DOHH2 (cell line): ENCODE measurements around the gene INPP4A.

Experiments
- H3F3A ChIP-seq: fragments of 200-600 bp; sonication (generic), shearing (Covaris generic); 2 replicates; pipeline ENCODE4 v1.6.0; 2016; ENCODE audit warnings: antibody characterized with exemption, mild to moderate bottlenecking; ENCODE audit not compliant: control insufficient read depth, insufficient read depth
- H3K27ac ChIP-seq: fragments of 200-600 bp; sonication (generic); 2 replicates; pipeline ENCODE4 v1.5.1; 2014; ENCODE audit warnings: low read depth, mild to moderate bottlenecking, low read length, moderate library complexity
- H3K27me3 ChIP-seq: fragments of 200-600 bp; sonication (generic); 2 replicates; pipeline ENCODE4 v1.6.1; 2014; ENCODE audit warnings: mild to moderate bottlenecking, low read length, mixed read lengths; ENCODE audit not compliant: control insufficient read depth
- H3K36me3 ChIP-seq: fragments of 200-600 bp; sonication (generic); 2 replicates; pipeline ENCODE4 v1.6.1; 2014; ENCODE audit warnings: mild to moderate bottlenecking, low read length, moderate library complexity, mixed read lengths; ENCODE audit not compliant: control insufficient read depth
- H3K4me1 ChIP-seq: fragments of 200-600 bp; sonication (generic); 2 replicates; pipeline ENCODE4 v1.6.1; 2014; ENCODE audit warnings: mild to moderate bottlenecking, low read length, mixed read lengths; ENCODE audit not compliant: control insufficient read depth
- H3K4me2 ChIP-seq: fragments of 200-600 bp; sonication (generic); 2 replicates; pipeline ENCODE4 v1.6.0; 2014; ENCODE audit warnings: mild to moderate bottlenecking, low read length, moderate library complexity
- H3K4me3 ChIP-seq: fragments of 200-600 bp; sonication (generic); 2 replicates; pipeline ENCODE4 v1.5.1; 2014; ENCODE audit warnings: mild to moderate bottlenecking, low read length, mixed read lengths
- H3K79me2 ChIP-seq: fragments of 200-600 bp; sonication (generic); 2 replicates; pipeline ENCODE4 v1.6.1; 2014; ENCODE audit warnings: mild to moderate bottlenecking, low read length, mixed read lengths; ENCODE audit not compliant: control insufficient read depth
- H3K9me2 ChIP-seq: fragments of 200-600 bp; sonication (generic); replicated peaks from 2 replicates; pipeline ENCODE4 v1.6.1; 2014; ENCODE audit warnings: mild to moderate bottlenecking, low read length, mixed read lengths; ENCODE audit not compliant: control insufficient read depth
- H3K9me3 ChIP-seq: fragments of 200-600 bp; sonication (generic); 2 replicates; pipeline ENCODE4 v1.6.1; 2014; ENCODE audit warnings: antibody characterized with exemption, low read length, mixed read lengths; ENCODE audit not compliant: control insufficient read depth, insufficient read depth
- H4K20me1 ChIP-seq: fragments of 200-600 bp; sonication (generic); 2 replicates; pipeline ENCODE4 v1.6.0; 2014; ENCODE audit warnings: low read depth, mild to moderate bottlenecking, antibody characterized with exemption, low read length, moderate library complexity; ENCODE audit not compliant: control insufficient read depth, insufficient read depth
- EZH2phosphoT487 ChIP-seq: fragments of 200-600 bp; sonication (generic); IDR thresholded peaks from 2 replicates; pipeline ENCODE4 v1.6.1; 2017; ENCODE audit warnings: borderline replicate concordance, mild to moderate bottlenecking, antibody characterized with exemption, low read length, moderate library complexity, mixed read lengths
- TF ChIP-seq, protein P1 (sequence below): fragments of 200-600 bp; sonication (generic); IDR thresholded peaks from one replicate; pipeline ENCODE4 v1.5.1; 2014; ENCODE audit warnings: antibody characterized with exemption, mild to moderate bottlenecking, low read depth, low read length; ENCODE audit not compliant: poor library complexity, severe bottlenecking

Gene INPP4A

DNA sequence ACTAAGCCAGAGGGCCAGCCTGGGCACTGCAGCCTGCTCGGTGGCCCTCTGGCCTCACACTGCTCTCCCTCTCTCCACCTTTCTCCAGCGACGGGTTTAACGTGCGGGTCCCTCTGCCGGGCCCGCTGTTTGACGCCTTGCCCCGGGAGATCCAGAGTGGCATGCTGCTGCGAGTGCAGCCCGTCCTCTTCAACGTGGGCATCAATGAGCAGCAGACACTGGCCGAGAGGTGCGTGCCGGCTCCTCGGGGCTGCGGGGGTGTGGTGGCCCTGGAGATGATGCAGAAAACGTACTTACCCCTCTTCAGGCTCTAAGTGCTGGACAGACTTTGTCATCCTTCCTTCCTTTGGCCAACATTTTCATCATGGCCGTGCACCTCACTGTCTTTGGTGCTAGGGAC lies 121.3 kb downstream of the INPP4A start:
- H3K4me3 ChIP-seq, result no peak overlapping the region
- H3K79me2 ChIP-seq, result no peaks in the 10 kb centered on the region
- no peak overlapping the region for H3K4me2 ChIP-seq
- no peak overlapping the region for H3K27ac ChIP-seq
- H3K27me3 ChIP-seq, result no peaks in the 10 kb centered on the region
- H3K9me2 ChIP-seq, result no peaks in the 10 kb centered on the region
- no peaks in the 10 kb centered on the region for H3K4me1 ChIP-seq
- H3K36me3 ChIP-seq, result peaks cover 3% of the 10 kb centered on the region; the same call in 1 of the 2 replicates
- H3K9me3 ChIP-seq, result no peaks in the 10 kb centered on the region
- TF ChIP-seq, protein P1, sequence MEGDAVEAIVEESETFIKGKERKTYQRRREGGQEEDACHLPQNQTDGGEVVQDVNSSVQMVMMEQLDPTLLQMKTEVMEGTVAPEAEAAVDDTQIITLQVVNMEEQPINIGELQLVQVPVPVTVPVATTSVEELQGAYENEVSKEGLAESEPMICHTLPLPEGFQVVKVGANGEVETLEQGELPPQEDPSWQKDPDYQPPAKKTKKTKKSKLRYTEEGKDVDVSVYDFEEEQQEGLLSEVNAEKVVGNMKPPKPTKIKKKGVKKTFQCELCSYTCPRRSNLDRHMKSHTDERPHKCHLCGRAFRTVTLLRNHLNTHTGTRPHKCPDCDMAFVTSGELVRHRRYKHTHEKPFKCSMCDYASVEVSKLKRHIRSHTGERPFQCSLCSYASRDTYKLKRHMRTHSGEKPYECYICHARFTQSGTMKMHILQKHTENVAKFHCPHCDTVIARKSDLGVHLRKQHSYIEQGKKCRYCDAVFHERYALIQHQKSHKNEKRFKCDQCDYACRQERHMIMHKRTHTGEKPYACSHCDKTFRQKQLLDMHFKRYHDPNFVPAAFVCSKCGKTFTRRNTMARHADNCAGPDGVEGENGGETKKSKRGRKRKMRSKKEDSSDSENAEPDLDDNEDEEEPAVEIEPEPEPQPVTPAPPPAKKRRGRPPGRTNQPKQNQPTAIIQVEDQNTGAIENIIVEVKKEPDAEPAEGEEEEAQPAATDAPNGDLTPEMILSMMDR, result no peak
- TF ChIP-seq EZH2phosphoT487, result no peak
- no peaks in the 10 kb centered on the region for H4K20me1 ChIP-seq
- H3F3A ChIP-seq, result no peaks in the 10 kb centered on the region

- no peaks in the 10 kb centered on the region for H3K4me1 ChIP-seq
- no peaks in the 10 kb centered on the region for H3F3A ChIP-seq
- H3K27ac ChIP-seq, result no peak overlapping the region
- no peaks in the 10 kb centered on the region for H4K20me1 ChIP-seq
- no peaks in the 10 kb centered on the region for H3K79me2 ChIP-seq
- H3K36me3 ChIP-seq, result peaks cover 3% of the 10 kb centered on the region; the same call in 1 of the 2 replicates
- H3K9me2 ChIP-seq, result no peaks in the 10 kb centered on the region
- no peak overlapping the region for H3K4me2 ChIP-seq
- H3K27me3 ChIP-seq, result no peaks in the 10 kb centered on the region
- TF ChIP-seq, protein P1, result no peak
- TF ChIP-seq EZH2phosphoT487, result no peak
- no peak overlapping the region for H3K4me3 ChIP-seq
- H3K9me3 ChIP-seq, result no peaks in the 10 kb centered on the region
Observed at GRCh38 chr2:98568161-98568956, 123.7 kb downstream of the INPP4A start.

- Histone ChIP-seq H3K27me3 (no peaks in the 10 kb centered on the region), H3K9me3 (no peaks in the 10 kb centered on the region), H3K4me1 (no peaks in the 10 kb centered on the region), H3K4me2 (no peak overlapping the region), H3K79me2 (no peaks in the 10 kb centered on the region), H3K36me3 (peaks cover 3% of the 10 kb centered on the region; the same call in 1 of the 2 replicates), H4K20me1 (no peaks in the 10 kb centered on the region), H3F3A (no peaks in the 10 kb centered on the region), H3K4me3 (no peak overlapping the region), H3K27ac (no peak overlapping the region), H3K9me2 (no peaks in the 10 kb centered on the region)
- TF ChIP-seq, protein P1, result peak; percentile 99
- no peak for TF ChIP-seq EZH2phosphoT487
Observed at GRCh38 chr2:98569197-98569793, 124.6 kb downstream of the INPP4A start.
